OCI-M2 (cell line): ENCODE results near the gene EPG5.
A peak's percentile ranks its signal among the peaks of the same experiment; 100 is the strongest.

Experiments
- DNase-seq: peaks from one replicate; lab custom pipeline; 2025; ENCODE audit not compliant: unreplicated experiment; lab: John Stamatoyannopoulos, UW

EPG5 gene

GRCh38 chr18:45920367-45920766, 46.8 kb downstream of the EPG5 start:
- DNase-seq = no peak

- no peak for DNase-seq
Observed at GRCh38 chr18:45916302-45916701, 50.8 kb downstream of the EPG5 start.

- DNase-seq = no peak
Observed at GRCh38 chr18:45913276-45913675, 53.9 kb downstream of the EPG5 start.

- DNase-seq = no peak
Observed at GRCh38 chr18:45910405-45911023, 56.6 kb downstream of the EPG5 start.

DNA sequence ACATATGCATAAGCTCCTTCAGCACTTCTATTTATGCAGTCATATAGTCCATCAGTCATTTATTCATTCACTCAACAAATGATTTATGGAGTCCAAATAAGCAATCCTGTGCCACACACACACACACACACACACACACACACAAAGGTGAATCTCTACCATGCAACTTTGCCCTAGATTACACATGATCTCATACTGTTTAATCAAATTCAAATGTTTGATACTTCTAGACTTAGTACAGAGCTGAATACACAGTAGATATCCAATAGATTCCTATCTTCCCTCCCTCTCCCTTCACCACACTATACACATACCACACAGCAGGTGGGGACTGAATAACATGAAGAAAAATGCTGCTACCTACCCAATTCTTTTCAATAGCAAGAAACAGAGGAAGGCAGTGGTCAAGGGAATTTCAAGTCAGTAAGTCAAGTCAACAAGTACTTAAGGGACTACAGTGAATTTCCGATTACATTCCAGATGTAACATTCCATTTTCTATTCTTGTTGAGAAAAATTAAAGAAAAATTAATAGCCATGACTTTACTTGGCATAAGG, 65.4 kb downstream of the EPG5 start:
- DNase-seq = no peak

GRCh38 chr18:45900623-45901022, 66.5 kb downstream of the EPG5 start:
- no peak for DNase-seq

GRCh38 chr18:45896991-45897390, 70.1 kb downstream of the EPG5 start:
- DNase-seq = no peak

- DNase-seq = no peak
Observed at GRCh38 chr18:45896452-45896851, 70.7 kb downstream of the EPG5 start.

DNA sequence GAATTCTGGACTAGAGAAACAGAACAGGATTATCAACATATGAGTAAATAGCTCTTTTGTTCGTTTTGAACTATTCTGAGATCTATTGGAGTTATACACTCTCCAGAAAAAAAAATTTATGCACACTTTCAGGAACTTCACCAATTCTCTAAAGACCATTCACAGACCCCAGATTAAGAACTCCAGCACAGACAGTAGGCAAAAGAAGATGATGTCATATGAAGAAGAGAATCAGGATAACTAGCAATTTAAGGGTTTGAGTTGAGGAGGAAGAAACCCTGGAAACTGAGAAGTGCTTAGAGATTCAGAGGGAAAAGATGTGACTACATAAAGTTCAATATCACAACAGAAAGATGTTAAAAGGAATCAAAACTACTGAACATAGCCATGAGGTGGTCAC, 71.8 kb downstream of the EPG5 start:
- DNase-seq = no peak

- DNase-seq = no peak
Observed at GRCh38 chr18:45894818-45895217, 72.3 kb downstream of the EPG5 start.

DNA sequence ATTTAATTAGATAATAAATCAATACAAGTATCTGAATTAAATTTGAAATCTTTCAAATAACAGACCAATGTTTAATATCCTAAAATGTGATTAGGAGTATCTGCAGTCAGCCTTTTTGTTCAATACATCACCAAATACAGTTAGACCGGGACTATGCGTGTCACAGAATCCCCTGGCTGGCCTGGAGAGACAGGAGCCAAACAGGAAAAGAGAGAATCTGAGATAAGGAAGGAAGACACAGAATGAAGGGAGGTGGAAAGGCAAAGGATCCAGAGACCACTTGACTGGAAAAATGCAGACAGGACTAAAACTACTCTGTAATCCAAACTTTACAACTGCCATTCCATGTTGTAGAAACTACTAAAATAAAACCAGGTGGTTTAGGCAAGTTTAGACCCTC, 75.3 kb downstream of the EPG5 start:
- DNase-seq = no peak

- no peak for DNase-seq
Observed at GRCh38 chr18:45890606-45891005, 76.5 kb downstream of the EPG5 start.

DNA sequence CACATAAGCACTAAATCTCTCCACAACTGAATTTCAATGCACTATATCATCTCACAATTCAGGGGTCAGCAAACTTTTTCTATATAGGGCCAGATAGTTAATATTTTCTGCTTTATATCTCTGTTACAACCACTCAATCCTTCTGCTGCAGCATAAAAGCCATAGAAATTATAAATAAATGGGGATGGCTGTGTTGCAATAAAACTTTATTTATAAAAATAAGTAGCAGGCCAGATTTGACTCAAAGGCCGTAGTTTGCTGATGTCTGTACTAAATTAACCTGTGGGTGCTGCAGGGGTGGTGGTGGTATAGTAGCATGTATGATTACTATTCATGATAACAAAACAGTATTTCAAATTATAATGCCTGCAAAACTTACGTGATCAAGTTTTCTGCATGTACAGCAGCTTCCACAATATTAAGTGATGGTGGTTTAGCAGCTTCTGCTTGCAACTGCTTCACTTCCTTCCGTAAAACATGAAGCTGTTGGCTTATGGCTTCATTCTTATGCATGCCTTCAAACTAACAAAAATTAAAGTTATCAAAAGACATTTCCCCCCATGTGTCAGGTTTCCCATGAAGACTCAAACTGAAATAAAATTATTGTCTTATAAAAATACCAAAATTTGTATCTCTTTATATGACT, 77.6 kb downstream of the EPG5 start:
- DNase-seq = no peak

DNA sequence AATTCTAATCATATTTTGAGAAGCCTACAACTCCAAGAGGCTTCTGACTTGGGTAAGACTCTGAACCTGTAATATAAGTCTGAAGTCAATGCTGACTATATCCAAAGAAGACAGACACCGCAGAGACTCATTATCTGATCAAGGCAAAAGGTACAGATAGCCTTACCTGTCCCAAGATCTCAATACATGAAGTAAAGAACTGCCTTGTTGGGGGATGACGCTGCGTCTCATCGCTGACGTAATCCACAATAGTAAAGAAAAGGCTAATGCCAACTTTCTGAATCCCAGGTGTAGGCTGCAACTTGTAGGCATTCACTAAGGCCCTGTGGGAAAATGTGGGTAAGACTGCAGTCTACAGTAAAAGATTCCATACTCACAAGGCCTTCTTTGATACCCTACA, 79.5 kb downstream of the EPG5 start:
- DNase-seq = no peak

DNA sequence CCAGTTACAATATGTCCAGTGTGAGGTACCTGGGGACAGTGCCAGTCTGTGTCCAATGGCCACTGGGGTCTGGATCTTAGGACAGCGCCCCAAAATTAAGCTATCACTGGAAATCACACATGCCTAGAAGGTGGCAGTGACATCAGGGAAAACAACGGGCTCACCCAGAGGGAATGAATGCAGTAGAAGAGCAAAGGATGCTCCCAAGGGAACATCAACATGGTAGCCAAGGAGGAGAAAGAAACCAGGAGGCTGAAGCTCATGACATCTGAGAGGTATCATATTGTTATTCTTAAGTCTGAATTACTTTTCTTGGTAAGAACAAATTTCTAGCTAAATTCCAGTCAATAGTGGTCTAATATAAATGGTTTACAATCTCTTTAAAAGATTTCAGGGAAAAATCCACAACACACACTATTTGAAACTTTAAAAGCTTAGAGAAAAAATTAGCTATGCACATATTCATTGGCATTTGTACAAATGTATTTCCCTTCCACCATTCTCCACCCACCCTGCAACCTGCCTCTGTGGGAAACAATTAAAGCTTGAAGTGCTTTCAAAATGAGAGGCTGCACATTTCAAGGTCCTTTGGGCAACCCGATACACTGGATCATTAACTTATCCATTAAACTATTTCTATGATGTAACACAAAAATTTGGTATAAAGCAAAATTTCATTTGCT, 86.1 kb downstream of the EPG5 start:
- no peak for DNase-seq

GRCh38 chr18:45879681-45880655, 87.2 kb downstream of the EPG5 start:
- DNase-seq = peak; percentile 13

GRCh38 chr18:45877403-45877802, 89.7 kb downstream of the EPG5 start:
- DNase-seq = no peak

- DNase-seq = no peak
Observed at GRCh38 chr18:45876161-45876560, 91.0 kb downstream of the EPG5 start.

DNA sequence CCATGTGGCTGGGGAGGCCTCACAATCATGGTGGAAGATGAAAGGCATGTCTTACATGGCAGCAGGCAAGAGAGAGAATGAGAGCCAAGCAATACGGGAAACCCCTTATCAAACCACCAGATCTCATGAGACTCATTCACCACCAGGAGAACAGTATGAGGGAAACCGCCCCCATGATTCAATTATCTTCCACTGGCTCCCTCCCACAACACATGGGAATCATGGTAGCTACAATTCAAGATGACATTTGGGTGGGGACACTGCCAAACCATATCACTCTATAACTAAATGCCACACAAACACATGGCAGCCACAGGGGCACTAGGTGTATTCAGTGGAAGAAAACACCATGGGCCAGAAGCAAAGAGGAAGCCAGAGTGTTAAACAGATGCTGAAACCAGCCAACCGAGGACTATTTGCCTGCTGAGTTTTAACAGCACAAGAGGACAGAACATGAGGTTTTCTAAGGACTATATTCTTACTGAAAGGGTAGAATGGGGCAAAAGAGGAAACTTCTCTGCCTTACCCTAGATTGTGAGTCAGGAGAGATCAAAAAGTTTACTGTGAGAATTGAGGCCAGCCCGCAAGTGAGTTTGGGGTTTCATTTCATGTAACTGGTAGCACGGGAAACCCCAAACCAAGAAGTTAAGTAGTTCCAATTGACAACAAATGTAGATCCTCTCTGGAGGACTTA, 92.5 kb downstream of the EPG5 start:
- no peak for DNase-seq

DNA sequence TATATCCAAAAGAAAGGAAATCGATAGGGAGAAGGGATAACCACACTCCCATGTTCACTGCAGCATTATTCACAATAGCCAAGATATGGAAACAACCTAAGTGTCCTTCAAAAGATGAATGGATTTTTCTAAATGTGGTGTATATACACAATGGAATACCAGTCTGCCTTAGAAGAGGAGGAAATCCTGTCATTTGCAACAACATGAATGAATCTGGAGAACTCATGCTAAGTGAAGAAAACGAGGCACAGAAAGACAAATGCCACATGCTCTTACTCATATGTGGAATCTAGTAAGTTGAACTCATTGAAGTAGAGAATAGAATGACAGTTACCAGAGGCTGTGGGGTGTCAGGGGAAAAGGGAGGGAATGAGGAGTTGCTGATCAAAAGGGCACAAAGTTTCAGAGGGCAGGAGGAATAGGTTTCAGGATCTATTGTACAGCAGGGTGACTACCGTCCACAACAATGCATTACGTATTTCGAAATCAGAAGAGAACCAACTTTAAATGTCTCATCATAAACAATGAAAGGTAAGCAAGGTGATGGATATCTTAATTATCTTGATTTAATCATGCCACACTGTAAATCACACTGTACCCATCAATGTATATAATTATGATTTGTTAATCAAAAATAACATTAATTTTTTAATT, 95.6 kb downstream of the EPG5 start:
- no peak for DNase-seq
